A172 (cell line): Measurements from ENCODE around the gene RAB25. TPM values are rescaled to one million over a fixed set of nuclear protein-coding genes. Genes with fewer than 3 reads are reported as not detected.
"Not testable (repeated sequence)": the region's sequence is repeated elsewhere in the genome, so short reads cannot be mapped to it uniquely, and the experiment has no call there.

Experiments
- DNase-seq: peaks from one replicate; pipeline ENCODE4 v3.0.0-alpha.2; 2015; ENCODE audit warnings: low spot score
- total RNA-seq: library from RNA; depleted of rRNA; stranded (reverse); fragments of >200 nt; shearing (Covaris generic); gene quantifications from 2 replicates; pipeline ENCODE4 v1.2.3, GENCODE V29; 2014

RAB25 gene
- total RNA-seq, 1 experiment from 2014 or later, result 0.12 TPM

GRCh38 chr1:156101880-156102279 is 40.9 kb downstream of the RAB25 start:
- no peak for DNase-seq

DNA sequence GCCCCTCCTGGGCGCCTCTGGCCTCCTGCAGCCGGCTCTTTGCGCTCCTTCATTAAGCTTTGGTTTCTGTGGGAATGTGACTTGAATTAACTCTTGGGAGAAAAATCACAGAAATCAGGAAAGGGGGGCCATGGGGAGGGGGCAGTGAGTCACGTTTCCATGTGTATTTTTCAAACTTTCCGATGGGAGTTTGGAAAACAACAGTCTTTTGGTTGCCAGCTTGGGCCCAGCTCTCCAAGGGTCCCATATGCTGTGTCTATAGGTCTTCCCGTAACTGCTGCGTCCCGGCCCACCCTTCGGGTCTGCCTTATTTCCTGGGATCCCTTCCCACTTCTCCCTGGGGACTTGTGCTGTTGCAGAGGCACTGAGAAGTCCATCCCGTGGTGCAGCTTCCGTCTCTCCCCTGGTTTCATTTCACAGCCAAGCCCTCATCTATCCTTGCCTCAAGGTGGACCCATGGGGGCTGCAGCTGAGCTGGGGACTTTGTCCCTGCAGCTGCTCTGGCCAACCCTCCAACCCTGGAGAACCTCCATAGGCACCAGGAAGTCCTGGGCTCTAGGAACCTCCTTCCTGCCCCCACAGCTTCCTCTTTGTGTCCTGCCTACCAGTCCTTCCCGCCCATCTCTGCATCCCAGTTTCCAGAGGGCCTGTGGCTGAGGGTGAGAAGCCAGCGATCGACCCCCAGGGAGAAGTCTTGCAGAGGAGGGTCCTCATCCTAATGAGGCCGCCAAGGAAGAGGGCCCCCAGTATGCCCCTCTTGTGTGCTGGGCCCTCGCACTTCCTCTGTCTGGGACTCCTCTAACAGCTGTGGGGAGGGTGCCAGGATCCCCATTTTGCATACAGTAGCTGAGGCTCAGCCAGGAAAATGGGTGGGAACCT is 41.9 kb downstream of the RAB25 start:
- peak; percentile 81 for DNase-seq

GRCh38 chr1:156103521-156103947 is 42.6 kb downstream of the RAB25 start:
- DNase-seq, result peak; percentile 85

GRCh38 chr1:156104065-156104810 is 43.3 kb downstream of the RAB25 start:
- peak; percentile 75 for DNase-seq

GRCh38 chr1:156104861-156105832 is 44.2 kb downstream of the RAB25 start:
- no peak for DNase-seq

GRCh38 chr1:156106624-156107488 is 45.9 kb downstream of the RAB25 start:
- DNase-seq, result no peak

DNA sequence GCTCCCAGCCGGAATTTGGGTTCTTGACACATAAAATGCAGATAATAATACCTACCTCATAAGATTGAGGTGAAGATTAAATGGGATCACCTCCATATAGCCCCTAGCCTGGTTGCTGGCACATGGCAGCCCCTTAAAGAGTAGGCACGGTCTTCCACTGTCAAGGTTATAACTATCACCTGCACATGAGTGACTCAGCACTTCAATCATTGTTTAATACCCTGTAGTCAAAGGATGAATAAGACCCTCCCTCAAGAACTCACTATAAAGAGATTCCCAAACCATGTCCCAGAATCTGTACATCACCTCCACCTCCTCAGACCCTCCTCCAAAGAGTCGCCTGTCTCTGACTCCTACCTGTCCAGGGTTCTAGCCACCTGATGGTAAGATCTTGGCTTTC is 47.1 kb downstream of the RAB25 start:
- DNase-seq, result no peak

GRCh38 chr1:156108664-156109241 is 47.8 kb downstream of the RAB25 start:
- no peak for DNase-seq

DNA sequence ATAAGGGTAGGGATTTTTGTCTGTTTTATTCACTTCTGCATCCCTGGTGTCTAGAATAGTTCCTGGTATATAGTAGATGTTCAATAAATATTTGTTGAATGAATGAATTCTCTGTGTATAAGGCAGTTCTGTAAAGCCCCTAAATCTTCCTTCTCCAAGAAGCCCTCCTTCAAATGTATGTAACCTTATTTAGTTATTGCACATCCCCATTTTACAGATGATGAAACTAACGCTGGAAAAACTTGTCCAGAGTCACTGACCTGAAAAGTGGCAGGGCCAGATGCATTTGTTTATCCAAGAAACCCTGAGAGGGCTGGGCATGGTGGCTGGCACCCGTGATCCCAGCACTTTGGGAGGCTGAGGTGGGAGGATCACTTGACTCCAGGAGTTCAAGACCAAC is 49.3 kb downstream of the RAB25 start:
- no peak for DNase-seq

DNA sequence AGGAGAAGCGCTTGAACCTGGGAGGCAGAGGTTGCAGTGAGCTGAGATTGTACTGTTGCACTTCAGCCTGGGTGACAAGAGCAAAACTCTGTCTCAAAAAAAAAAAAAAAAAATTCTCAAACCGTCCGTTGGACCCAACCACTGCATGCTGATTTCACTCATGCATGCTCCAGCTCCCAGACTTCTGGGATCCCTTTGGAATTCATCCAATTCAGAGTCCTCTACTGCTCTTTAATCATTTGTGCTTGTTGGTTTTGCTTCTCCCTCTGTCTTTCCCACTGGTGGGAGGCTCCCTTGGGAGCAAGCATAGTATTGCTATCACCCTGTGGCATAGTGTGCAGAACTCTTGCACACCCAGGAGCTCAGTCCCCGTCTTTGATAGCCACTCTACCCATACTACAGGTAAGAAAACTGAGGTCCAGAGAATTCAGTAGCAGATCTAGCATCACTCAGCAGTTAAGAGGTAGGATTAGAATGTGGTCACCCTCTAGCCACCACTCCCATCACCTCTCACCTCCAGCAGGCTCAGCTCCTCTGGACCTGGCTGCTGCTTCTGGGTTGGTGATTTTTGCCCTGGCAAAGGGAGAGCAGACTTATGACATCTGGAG is 50.5 kb downstream of the RAB25 start:
- DNase-seq, result no peak

- DNase-seq, result no peak
Observed at GRCh38 chr1:156112276-156113137, 51.5 kb downstream of the RAB25 start.

DNA sequence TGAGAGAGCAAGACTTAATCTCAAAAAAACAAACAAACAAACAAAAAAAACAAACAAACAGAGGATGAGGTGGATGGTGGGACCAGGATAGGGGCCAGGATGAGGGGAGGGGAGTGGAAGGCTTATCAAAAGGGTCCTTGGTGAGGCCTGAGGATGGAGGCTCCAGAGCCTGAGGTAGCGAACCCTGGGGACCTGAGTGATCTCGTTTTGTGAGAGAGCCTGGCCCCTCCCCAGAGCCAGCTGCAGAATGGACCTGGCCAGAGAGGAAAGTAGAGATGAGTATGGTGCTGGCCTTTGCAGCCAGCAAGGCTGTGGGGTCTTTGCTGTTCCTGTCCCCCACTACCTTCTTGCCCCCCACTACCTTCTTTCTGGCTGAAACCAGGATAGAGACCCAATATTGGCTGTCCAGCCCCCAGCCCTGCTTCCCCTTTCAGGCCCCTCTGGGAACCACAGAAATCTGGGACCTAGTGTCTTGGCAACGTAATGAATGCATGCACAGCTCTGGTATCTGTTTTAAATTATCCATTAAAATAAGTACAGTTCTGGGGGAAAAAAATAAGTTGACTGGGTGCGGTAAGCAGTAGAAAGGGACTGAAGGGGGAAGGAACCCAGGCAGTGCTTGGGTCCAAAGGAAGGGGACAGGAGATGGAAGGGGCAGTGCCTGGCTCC is 52.5 kb downstream of the RAB25 start:
- DNase-seq, result no peak

GRCh38 chr1:156114101-156114918 is 53.4 kb downstream of the RAB25 start, which contains the start of gene LMNA:
Gene LMNA (plus strand): TSS chr1:156114711. CDS start chr1:156114919, 208 bp downstream.
- peak; percentile 100 for DNase-seq

DNA sequence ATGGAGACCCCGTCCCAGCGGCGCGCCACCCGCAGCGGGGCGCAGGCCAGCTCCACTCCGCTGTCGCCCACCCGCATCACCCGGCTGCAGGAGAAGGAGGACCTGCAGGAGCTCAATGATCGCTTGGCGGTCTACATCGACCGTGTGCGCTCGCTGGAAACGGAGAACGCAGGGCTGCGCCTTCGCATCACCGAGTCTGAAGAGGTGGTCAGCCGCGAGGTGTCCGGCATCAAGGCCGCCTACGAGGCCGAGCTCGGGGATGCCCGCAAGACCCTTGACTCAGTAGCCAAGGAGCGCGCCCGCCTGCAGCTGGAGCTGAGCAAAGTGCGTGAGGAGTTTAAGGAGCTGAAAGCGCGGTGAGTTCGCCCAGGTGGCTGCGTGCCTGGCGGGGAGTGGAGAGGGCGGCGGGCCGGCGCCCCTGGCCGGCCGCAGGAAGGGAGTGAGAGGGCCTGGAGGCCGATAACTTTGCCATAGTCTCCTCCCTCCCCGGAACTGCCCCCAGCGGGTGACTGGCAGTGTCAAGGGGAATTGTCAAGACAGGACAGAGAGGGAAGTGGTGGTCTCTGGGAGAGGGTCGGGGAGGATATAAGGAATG is 54.1 kb downstream of the RAB25 start:
- no peak for DNase-seq

GRCh38 chr1:156115514-156116374 is 54.8 kb downstream of the RAB25 start:
- peak; percentile 92 for DNase-seq

DNA sequence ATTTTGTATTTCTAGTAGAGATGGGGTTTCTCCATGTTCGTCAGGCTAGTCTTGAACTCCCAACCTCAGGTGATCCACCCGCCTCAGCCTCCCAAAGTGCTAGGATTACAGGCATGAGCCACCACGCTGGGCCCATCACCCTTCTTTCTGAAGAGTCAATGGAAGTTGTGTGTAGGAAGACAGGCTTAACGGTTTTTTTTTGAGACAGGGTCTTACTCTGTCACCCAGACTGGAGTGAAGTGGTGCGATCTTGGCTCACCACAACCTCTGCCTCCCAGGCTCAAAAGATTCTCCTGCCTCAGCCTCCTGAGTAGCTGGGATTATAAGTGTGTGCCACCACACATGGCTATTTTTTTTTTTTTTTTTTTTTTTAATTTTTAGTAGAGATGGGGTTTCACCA is 55.8 kb downstream of the RAB25 start:
- not testable (repeated sequence) for DNase-seq
